Left cardiac atrium (tissue), 4 donors: ENCODE results near the gene COL27A1. TPM values are rescaled to one million over a fixed set of nuclear protein-coding genes. Genes with fewer than 3 reads are reported as not detected.
A peak's percentile ranks its signal among the peaks of the same experiment; 100 is the strongest.
"Not testable (repeated sequence)": the region's sequence is repeated elsewhere in the genome, so short reads cannot be mapped to it uniquely, and the experiment has no call there.

Source experiments
- ATAC-seq, 2 donors: fragments of 200-7000 bp; cut with Tn5 transposase; one replicate each; pipeline ENCODE4 v1.9.1; 2020; ENCODE audit warnings: mild to moderate bottlenecking in 2 of 2, moderate library complexity in 2 of 2
- DNase-seq: peaks from one replicate; pipeline ENCODE4 v3.0.0-alpha.2; 2020
- intact Hi-C, 2 donors: fragments of 100-400 bp; cut with DNase I; formaldehyde crosslinking; loops; one replicate each; pipeline versions ENCODE4 v1.14.1 to v1.15.1; 2022 to 2023
- total RNA-seq, 2 donors: library from RNA; stranded (reverse); fragmentation: NEBNext Ultra II Directional; extraction: Animal tissue kit (Norgen Biotek cat#: 25700); gene quantifications; one replicate each; pipeline ENCODE4 v1.2.1, GENCODE V29; 2021
- donor health status: DM: no; HTN: yes; CAD: no.
- donor health status: DM: no; HTN: yes; CAD: no; lungs with severe emphysema.
- donor health status: DM: yes; HTN: yes; CAD: no.
- donor health status: Dilated cardiomyopathy.

The COL27A1 gene
- total RNA-seq, 2 donors from 2014 or later: 7.0 to 9.2 TPM

DNA sequence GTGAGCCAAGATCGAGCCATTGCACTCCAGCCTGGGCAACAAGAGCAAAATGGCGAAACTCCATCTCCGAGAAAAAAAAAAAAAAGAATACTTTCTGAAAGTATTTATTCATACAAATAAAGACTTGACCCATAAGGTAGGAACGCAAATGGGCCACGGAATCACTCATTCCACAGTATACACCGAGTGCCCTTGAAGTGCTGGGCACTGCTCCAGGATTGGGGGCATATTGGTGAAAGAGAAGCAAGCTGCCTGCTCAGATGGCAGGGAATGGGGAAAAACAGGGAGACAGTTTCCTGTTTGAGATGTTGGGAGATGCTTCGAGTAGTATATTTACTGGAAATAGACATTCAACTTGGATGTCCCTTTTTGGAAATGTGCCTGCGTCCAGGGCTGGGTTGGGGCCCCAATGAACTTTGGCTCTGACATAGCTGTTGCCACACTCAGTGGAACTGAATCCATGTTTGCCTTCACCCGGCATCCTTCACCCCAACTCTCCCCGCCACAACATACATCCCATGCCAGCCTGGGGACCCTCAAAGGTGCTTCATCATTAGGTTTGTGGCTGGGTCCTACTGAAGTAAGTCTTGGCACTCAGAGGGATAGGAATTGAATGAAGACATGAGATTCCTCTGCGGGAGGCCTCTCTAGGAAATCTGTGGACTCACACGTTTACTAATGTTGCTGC lies 173.7 kb downstream of the COL27A1 start:
- intact Hi-C loops, ATAC-seq: not testable (repeated sequence)
- DNase-seq: peak; percentile 27

DNA sequence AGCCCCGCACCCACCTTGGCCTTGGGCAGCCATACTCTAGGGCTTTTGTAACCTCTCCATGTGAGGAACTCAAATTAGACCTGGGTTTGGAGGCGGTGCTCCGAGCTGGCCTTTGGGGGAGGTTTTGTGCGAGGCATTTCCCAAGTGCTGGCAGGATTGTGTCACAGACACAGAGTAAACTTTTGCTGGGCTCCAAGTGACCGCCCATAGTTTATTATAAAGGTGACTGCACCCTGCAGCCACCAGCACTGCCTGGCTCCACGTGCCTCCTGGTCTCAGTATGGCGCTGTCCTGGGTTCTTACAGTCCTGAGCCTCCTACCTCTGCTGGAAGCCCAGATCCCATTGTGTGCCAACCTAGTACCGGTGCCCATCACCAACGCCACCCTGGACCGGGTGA lies 174.3 kb downstream of the COL27A1 start, which contains the start of gene ORM2:
ORM2 (plus strand) TSS at position 245 of the 398 bp plus-strand sequence; CDS start at position 281, 36 bp downstream.
- peak in 1 of 2 donors; percentile 10 for ATAC-seq
- intact Hi-C loops, DNase-seq: not testable (repeated sequence)

- ATAC-seq: no peak
- intact Hi-C loops: no loop called here
- peak; percentile 26 for DNase-seq
Observed at GRCh38 chr9:114330636-114331035, 175.3 kb downstream of the COL27A1 start.

- ATAC-seq, intact Hi-C loops: not testable (repeated sequence)
- peak; percentile 12 for DNase-seq
Observed at GRCh38 chr9:114331229-114332195, 176.2 kb downstream of the COL27A1 start.

- intact Hi-C loops, DNase-seq, ATAC-seq: not testable (repeated sequence)
Observed at GRCh38 chr9:114332474-114333040, 177.2 kb downstream of the COL27A1 start.

DNA sequence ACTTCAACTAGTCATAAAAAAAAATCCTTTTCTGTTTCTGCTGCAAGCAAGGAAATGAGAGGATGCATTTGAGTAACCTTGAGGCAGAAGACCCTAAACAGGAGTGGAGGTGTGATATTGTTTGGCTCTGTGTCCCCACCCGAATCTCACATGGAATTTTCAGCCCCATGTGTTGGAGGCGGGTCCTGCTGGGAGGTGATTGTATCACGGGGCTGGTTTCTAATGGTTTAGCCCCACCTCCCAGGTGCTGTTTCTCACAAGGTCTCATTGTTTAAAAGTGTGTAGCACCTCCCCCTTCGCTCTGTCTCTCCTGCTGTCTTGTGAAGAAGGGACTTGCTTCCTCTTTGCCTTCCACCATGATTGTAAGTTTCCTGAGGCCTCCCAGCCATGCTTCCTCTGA lies 178.4 kb downstream of the COL27A1 start:
- DNase-seq, ATAC-seq, intact Hi-C loops: not testable (repeated sequence)

- ATAC-seq: no peak
- DNase-seq: no peak
- intact Hi-C loops: no loop called here
Observed at GRCh38 chr9:114334490-114334889, 179.2 kb downstream of the COL27A1 start.

DNA sequence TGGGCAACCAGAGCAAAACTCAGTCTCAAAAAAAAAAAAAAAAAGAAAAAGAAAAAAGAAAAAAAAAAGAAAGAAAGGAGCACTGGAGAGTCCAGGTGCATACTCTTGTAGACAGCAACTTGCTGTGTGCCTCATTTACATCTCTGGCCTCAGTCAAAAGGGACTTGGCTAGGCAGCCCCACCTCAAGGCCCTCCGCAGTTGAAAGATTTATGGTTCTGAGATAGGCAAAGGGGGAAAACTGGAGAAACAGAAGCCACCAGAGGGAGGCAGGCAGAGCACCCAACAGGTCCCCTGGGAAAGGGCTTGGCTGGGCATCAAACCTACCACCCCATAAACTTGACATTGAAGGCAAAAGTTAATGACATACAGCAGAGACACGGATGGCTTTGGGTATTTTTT lies 180.4 kb downstream of the COL27A1 start:
- intact Hi-C loops: no loop called here
- ATAC-seq (no peak), DNase-seq (no peak)

DNA sequence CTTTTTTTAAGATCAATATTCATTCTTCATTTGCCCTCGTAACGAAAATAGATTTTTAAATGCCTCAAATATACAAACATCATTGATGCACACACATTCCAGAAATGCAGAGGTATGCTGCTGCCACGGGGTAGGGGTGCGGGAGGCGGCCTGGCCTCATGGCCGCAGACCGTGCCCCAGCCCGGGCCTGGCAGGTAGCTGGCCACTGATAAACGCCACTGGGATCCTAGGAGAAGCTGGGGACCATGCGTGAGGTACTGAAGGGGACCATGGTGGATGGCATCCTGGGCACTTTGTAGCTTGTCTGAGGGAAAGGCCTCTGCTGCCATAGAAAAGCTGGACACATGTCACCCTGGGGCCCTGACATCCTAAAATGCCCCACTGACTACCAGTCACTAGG lies 180.8 kb downstream of the COL27A1 start:
- intact Hi-C loops: no loop called here
- ATAC-seq: no peak
- no peak for DNase-seq

DNA sequence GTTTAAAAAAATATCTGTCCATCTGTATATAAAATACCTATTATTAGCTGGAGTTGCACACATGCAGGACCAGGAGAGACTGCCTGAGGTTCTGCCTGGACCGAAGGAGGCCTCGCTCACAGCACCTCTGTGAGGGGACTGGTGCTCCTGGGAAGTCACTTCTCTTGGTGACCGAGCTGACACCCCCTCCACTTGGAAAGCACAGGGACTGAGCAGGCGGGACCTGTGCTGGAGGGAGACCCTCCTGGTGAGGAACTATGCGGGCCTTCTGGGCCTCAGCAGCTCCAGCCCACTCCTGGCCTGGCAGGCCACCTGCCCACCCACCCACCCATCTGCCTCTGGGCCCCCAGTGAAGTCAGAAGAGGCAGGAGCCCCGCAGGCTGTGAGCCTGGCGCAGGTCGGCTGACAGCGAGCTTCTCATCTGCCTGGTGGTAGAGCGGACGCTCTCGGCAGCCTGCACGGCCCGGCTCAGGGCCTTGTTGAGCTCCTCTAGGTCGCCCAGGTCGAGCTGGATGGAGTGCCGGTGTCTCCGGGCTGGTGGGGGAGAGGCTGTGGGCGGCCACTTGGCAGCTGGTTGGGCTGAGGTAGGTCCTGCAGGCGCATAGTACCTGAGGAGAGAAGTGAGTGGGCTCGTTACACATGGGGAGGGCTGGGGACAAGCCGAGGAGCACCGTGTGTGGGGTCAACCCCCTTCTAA lies 181.5 kb downstream of the COL27A1 start:
- ATAC-seq: no peak
- intact Hi-C loops: no loop called here

DNA sequence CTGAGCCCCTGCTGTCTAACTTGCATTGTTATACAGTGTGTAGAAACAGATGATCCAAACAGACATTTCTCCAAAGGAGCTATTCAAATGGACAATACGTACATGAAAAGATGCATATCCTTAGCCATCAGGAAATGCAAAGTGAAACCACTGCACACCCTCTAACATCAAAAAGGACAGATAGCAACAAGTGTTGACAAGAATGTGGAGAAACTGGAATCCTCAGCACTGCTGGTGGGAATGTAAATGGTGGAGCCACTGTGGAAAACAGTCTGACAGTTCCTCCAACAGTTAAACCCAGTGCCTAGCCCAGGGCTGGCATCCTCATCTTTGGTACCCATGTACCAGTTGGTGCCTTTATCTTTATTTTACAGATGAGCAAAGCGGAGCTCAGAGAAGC lies 182.8 kb downstream of the COL27A1 start:
- intact Hi-C loops: no loop called here
- ATAC-seq (no peak), DNase-seq (no peak)

More for the DNA sequence above, 181.5 kb downstream of the COL27A1 start:
- no peak for DNase-seq

GRCh38 chr9:114339130-114339908 lies 184.0 kb downstream of the COL27A1 start:
- no peak for DNase-seq
- intact Hi-C loops: no loop called here

DNA sequence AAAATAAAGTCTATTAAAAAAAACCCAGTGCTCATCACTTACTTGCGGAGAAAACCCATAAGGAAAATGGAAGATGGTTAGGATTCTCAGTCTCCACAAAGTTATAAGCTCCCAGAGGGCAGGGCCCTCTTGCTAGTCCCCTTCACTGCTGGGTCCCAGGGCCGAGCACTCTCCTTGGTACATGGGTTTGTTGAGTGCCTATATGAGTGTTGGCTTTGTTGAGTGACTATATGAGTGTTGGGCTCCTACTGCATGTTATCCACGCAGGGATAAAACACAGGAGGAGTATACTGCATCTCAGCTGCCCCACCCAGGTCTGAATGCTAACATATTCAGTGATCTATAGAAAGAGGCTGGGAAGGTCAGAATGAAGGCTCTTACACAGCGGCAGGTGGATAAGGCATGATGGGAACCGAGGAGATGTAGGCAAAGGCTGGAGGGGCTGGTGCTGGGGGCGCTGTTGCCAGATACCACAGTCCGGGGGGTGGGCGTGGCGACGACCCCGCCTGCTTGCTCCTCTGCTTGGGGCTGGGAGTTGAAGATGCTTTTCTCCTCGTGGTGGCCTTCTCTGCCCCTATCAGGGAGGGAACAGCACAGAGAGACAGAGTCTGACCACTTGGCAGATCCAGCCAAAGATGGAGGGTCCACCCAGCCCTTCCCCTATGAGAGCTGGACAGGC lies 186.0 kb downstream of the COL27A1 start:
- intact Hi-C loops: no loop called here
- DNase-seq: no peak
- ATAC-seq: no peak

More at GRCh38 chr9:114339130-114339908, 184.0 kb downstream of the COL27A1 start:
- peak; percentile 60 to 69 for ATAC-seq

DNA sequence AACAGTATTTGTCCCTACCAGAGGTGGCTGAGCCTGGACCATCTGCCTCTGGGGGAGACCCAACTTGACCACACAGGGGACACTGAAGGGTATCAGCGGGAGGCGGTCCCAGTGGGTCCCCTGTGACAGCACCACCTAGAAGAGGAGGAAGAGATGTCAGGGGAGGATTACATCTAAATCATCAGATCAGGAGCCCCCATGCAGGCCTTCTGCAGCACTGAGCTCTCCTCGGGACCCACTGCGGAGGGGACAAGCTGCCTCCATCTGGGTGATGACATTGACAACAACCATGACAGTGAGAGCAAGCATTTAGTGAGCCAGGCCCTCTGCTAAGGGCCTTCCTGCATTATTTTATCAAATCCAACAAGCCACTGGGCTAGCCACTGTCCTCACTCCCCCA lies 186.7 kb downstream of the COL27A1 start:
- intact Hi-C loops: no loop called here
- ATAC-seq (no peak), DNase-seq (no peak)

DNA sequence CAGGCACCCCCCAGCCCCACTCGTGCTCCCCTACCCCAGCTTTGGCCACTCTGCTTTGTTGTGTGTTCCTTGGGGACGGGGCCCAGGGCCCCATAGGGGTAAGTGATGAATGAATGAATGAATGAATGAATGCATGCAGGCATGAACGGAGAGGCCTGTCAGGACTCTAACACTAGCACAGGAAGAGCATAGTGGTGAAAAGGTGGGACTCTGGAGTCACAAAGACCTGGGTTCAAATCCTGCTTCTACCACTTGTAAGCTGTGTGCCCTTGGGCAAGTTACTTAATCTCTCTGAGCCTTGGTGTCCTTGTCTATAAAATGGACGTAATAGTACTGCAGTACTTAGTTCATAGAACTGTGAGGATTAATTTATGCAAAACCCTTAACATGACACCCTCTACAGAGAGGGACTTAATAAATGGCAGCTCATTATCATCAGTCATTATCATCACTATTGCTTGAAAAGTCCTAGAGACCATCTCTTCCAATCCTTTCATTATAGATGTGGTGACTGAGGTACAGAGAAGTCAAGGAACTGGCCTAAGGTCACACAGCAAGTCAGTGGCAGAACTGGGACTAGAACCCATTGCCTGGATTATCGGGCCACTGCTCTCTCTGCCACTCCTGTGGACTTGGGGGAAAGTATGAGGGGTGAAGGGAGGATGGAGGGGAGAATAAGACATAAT lies 187.6 kb downstream of the COL27A1 start:
- intact Hi-C loops: no loop called here
- DNase-seq: no peak
- no peak for ATAC-seq

DNA sequence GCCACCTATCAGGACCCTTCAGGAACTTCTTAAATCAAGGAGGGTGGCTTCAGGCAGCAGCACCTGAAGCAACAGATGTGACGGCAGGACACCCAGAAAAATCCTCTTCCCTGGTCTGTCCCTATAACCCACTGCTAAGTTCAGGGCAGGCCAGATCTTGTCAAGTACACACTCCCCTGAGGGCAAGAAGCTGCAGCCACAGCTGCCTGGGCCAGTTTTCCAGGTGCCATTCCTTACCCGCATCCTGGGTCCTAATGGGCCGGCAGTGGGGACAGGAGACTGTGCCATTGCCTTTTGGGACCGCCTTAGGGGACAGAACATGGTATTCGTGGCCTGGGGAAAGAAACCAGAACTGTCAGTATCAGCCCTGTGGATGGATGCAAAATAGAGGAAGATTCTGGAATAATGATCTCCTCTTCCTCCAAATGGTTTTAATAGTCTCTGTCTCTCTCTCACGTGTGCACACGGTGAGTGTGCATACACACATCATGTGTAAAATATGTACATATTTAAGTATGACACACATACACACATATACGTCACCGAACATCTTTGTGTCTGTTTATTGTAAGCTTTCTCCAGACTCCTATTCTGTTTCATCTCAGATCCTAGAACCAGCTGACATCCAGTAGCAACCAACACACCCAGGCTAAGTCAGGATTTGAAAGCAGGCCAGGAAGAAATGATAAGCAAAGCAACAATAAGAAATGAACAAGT lies 188.3 kb downstream of the COL27A1 start:
- intact Hi-C loops: no loop called here
- no peak for ATAC-seq
- no peak for DNase-seq

GRCh38 chr9:114344188-114344566 lies 188.8 kb downstream of the COL27A1 start:
- DNase-seq (no peak), ATAC-seq (no peak)
- intact Hi-C loops: no loop called here
